Measurements from ENCODE around the gene METRNL.
"Not testable (repeated sequence)": the region's sequence is repeated elsewhere in the genome, so short reads cannot be mapped to it uniquely, and the experiment has no call there.

Gene METRNL

DNA sequence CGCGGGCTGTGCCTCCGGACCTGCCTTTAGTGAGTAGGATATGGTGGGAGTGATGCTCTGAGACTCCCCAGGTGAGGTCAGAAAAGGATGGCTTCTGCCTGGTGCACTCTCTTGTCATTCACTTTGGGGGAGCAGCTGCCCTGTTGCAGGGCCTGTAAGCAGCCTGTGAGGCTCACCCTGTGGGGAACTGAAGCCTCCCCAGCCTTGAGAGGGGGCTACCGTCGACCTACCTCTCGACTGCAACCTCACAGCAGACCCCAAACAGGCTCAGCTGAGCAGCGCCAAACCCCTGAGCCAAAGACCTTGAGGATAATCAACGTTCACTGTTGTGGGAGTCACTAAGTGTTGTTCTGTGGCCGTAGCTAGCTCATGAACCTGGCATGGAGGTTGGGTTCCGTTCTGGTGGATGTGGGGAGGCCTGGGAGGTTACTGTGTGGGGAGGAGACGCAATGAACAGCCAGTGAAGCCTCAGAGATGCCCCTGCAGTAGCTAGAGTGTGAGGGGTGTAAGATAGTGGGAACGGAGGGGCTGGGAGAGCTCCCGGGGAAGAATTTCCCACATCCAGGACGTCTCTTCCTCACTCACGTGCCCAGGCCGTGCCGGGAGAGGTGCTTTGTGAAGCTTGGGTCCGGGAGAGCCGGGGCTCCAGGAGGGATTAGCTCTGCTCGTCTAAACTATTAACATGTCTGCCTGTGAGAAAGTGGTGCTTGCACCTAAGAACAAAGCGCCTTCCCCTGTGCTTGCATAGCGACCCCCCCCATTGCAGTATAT, 38.8 kb downstream of the METRNL start:
- no peak overlapping the region for H3K4me3 ChIP-seq (ENCODE audit: low read depth, low read length)
- no peak for DNase-seq (ENCODE audit: low read depth)
- TF ChIP-seq, protein P1, sequence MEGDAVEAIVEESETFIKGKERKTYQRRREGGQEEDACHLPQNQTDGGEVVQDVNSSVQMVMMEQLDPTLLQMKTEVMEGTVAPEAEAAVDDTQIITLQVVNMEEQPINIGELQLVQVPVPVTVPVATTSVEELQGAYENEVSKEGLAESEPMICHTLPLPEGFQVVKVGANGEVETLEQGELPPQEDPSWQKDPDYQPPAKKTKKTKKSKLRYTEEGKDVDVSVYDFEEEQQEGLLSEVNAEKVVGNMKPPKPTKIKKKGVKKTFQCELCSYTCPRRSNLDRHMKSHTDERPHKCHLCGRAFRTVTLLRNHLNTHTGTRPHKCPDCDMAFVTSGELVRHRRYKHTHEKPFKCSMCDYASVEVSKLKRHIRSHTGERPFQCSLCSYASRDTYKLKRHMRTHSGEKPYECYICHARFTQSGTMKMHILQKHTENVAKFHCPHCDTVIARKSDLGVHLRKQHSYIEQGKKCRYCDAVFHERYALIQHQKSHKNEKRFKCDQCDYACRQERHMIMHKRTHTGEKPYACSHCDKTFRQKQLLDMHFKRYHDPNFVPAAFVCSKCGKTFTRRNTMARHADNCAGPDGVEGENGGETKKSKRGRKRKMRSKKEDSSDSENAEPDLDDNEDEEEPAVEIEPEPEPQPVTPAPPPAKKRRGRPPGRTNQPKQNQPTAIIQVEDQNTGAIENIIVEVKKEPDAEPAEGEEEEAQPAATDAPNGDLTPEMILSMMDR (IDR thresholded peaks at IDR 0.05; ENCODE audit: low read depth, low read length, missing control alignments): no peak

DNA sequence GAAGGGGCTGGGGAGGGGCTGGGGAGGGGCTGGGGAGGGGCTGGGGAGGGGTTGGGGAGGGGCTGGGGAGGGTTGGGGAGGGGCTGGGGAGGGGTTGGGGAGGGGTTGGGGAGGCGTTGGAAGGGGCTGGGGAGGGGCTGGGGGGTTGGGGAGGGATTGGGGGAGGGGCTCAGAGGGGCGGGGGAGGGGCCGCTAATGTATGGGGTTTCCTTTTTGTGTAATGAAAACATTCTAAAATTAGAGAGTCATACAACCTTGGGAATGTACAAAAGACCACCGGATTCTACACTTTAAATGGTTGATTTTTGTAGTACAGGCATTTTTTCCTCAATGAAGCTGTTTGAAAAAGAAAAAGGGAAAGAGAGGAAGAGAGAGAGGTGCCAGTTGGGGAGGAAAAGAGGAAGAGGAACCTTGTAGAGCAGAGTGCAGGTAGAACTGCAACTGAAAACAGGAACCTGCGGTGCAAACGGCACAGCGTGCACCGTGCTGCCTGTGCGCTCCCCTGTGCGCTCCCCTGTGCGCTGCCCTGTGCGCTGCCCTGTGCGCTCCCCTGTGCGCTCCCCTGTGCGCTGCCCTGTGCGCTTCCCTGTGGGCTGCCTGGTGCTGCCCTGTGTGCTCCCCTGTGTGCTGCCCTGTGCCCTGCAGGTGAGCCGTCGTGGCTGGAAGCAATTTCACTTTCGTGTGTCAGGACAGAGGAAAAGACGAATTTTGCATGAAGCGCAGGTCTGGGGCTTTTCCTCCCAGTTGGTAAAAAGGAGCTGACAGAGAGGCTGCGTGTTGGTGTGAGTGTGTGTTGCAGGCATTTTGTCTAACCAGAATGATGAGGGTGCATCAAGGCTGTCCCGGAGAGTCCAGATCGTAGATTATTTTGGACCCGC, 40.8 kb downstream of the METRNL start:
- no peak overlapping the region for H3K4me3 ChIP-seq (ENCODE audit: low read depth, low read length)

DNA sequence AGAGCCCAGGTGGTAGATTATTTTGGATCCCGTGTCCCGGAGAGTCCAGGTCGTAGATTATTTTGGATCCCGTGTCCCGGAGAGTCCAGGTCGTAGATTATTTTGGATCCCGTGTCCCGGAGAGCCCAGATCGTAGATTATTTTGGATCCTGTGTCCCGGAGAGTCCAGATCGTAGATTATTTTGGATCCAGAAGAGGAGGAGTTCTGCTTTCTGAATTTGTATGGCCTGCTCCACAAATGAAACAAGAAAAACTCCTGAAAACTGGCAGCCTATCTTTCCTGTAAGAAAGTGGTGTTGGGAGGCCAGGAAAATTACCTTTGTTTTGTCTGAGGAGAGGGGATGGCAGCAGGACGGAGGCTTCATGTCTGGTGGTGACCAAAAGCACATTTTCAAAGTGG, 42.1 kb downstream of the METRNL start:
- DNase-seq (ENCODE audit: low read depth); H3K4me3 ChIP-seq (ENCODE audit: low read depth, low read length): not testable (repeated sequence)

More for the DNA sequence above, 40.8 kb downstream of the METRNL start:
- DNase-seq (ENCODE audit: low read depth): peak; percentile 76
- TF ChIP-seq, protein P1 (IDR thresholded peaks at IDR 0.05; ENCODE audit: low read depth, low read length, missing control alignments): no peak

DNA sequence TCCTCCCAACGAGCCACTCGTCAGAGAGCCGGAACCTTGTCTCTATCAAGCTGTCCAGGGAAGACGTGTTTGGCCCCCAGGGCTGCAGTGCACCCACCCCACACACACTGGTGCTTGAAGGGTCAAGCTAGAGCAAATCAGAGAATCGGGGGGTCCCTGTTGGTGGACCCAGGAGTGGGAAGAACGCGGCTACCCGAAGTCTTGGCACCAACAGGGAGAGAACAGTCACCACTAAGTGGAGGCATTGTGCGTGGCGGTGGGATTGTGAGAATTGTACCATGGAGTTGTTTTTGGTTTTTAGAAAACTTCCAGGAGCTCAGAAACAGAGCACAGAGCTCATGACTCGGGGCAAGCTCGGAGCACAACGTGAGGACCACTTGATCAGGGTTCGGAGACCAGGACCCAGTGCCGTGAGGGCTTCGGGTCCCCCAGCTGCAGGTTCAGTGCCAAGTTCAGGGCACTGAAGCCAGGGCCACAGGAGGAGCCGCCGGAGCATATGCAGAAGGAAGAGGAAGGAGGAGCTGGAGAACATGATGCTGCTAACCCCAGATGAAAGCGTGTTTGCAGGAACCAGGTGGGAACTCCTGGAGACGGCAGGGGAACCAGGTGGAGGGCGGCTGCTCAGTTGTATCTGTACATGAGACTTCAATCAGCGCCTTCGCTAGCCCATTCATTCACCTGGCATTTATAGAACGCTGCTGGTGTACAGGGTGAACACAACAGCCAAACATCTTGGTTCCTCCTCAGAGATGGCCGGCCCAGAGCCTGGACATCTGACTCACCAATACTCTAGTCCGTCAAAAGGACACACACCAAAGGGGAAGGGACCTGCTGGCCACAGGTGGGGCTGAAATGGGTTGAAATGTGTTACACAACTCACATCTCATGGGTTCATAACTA, 42.8 kb downstream of the METRNL start:
- TF ChIP-seq, protein P1 (IDR thresholded peaks at IDR 0.05; ENCODE audit: low read depth, low read length, missing control alignments): no peak
- no peak overlapping the region for H3K4me3 ChIP-seq (ENCODE audit: low read depth, low read length)
- no peak for DNase-seq (ENCODE audit: low read depth)

DNA sequence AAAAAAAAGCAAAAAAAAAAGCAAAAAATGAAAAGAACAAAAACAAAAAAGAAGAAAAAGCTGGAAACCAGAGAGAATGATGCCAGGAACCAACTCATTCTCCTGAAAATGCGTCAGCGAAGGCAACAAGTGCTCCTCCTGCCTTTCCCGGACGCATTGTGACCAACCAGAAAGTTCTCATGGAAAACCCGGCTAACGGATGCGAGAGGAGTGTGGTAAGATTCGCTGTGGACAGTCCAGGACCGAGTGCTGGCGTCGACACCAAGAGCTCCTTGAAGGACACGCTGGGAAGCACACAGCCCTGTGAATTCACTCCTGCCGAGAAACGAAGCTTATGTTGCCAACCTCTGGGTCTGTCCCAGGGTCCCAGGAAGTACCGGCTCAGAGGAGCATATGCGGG, 43.4 kb downstream of the METRNL start:
- H3K4me3 ChIP-seq (ENCODE audit: low read depth, low read length): no peak overlapping the region
- DNase-seq (ENCODE audit: low read depth): no peak
- TF ChIP-seq, protein P1 (IDR thresholded peaks at IDR 0.05; ENCODE audit: low read depth, low read length, missing control alignments): no peak

DNA sequence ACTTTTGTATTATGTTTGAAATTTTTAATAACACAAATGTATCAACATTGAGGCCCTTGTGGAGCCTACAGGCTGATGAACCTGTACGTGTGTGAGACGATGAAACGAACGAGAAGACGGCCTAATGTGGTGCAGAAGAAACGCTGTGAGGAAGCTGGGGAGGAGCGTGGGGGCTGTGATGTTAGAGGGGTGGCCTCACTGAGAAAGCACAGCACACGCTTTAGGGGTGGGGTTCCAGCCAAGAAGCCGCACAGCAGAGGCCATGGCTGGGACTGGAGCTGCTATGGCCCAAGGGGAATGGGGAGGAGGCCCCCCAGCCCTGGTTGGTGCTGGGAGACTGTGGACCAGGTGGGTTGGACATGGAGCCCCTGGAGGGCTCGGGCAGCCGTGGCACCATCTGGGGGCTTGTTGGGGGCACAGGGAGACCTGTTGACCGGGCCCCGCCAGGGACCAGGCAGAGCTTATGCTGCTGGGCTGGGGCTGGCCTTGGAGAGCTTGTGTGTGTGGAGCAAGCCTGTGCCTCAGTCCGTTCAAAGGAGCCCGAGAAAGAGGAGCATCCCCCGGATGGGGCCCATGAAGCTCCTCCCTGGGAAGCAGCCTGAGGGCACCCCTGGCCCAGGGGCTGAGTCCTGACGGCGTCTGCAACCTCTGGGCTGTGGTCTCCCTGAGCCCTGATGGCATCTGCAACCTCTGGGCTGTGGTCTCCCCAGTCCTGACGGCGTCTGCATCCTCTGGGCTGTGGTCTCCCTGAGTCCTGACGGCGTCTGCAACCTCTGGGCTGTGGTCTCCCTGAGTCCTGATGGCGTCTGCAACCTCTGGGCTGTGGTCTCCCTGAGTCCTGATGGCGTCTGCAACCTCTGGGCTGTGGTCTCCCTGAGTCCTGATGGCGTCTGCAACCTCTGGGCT, 44.7 kb downstream of the METRNL start:
- TF ChIP-seq, protein P1 (IDR thresholded peaks at IDR 0.05; ENCODE audit: low read depth, low read length, missing control alignments): no peak
- no peak for DNase-seq (ENCODE audit: low read depth)
- no peak overlapping the region for H3K4me3 ChIP-seq (ENCODE audit: low read depth, low read length)
